ENCODE data around the gene CAMTA1.

CAMTA1 gene

GRCh38 chr1:7535934-7536878, 751.0 kb downstream of the CAMTA1 start:
- no peak for TF ChIP-seq CTCF (conservative IDR thresholded peaks at IDR 0.05; ENCODE audit: control insufficient read depth, insufficient read depth, low read depth, low read length)
- H3K4me3 ChIP-seq (ENCODE audit: control insufficient read depth, low read depth, low read length): no peak overlapping the region
- DNase-seq (ENCODE audit: low read depth): no peak

- no peak for TF ChIP-seq CTCF (conservative IDR thresholded peaks at IDR 0.05; ENCODE audit: control insufficient read depth, insufficient read depth, low read depth, low read length)
- H3K4me3 ChIP-seq (ENCODE audit: control insufficient read depth, low read depth, low read length): no peak overlapping the region
- DNase-seq (ENCODE audit: low read depth): no peak
Measured at GRCh38 chr1:7536891-7537591, 751.8 kb downstream of the CAMTA1 start.

- no peak overlapping the region for H3K4me3 ChIP-seq (ENCODE audit: control insufficient read depth, low read depth, low read length)
- DNase-seq (ENCODE audit: low read depth): peak; percentile 80
- no peak for TF ChIP-seq CTCF (conservative IDR thresholded peaks at IDR 0.05; ENCODE audit: control insufficient read depth, insufficient read depth, low read depth, low read length)
Measured at GRCh38 chr1:7538033-7538432, 752.8 kb downstream of the CAMTA1 start.

DNA sequence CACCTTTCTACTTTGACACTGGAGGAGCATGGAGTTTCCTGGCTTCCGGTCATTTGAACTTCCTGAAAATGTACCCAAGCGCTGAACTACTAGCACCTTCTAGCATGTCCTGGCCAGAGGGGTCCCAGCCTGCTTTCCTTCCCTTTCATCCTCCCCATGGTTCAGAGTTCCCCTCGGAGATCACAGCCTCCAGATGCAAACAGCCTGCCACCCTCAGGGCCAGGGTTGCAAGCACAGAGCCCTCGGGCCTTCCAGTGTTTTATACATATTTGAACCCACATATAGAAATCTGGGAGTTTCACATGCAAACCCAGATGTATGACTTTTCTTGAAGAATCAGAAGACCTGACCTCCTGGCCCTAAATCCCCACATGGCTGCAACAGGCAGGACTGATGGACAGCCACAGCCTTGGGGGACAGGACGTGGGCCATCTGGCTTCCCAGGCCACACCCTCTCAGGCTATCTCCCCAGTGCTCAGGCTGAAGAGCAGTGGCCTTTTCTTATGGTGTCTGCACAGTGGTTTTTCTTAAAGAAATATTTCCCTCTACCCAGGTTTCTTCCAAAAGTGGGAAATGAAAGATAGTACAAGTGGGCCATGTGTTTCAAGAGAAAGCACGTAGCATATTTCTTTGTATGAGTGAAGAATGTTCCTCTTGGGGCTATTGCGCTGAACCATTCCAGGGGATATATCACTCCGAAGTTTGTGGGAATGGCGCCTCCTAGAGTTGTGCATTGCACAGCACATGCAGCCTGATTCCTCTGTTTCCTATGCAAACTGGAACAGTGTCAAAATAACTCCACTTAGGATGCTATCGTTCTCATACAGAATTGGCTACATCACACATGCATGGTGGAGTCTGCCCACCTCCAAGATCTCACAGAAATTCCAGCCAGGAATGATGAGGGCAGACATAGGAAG, 753.9 kb downstream of the CAMTA1 start:
- no peak overlapping the region for H3K4me3 ChIP-seq (ENCODE audit: control insufficient read depth, low read depth, low read length)
- no peak for TF ChIP-seq CTCF (conservative IDR thresholded peaks at IDR 0.05; ENCODE audit: control insufficient read depth, insufficient read depth, low read depth, low read length)
- DNase-seq (ENCODE audit: low read depth): no peak

DNA sequence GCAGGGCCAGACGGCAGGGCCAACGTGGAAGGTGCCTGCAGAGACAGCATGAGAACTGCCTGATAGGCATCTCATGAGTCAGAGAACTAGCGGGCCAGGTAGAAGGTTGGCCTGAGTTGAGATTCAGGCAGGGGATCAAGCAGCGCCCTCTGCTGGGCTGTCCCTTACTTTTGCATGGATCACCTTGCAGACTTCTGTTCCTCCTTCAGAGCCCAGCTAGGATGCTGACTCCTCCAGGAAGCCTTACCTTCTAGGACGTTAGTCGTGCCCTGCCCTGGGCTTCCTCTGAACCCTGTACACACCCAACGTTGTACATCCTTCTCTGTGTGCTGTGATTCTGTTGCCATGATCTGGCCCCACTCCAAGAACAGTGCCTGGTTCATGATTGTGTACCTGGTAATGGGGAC, 754.5 kb downstream of the CAMTA1 start:
- peak; percentile 34 for TF ChIP-seq CTCF (conservative IDR thresholded peaks at IDR 0.05; ENCODE audit: control insufficient read depth, insufficient read depth, low read depth, low read length)
- no peak for DNase-seq (ENCODE audit: low read depth)

GRCh38 chr1:7540816-7541215, 755.6 kb downstream of the CAMTA1 start:
- no peak for TF ChIP-seq CTCF (conservative IDR thresholded peaks at IDR 0.05; ENCODE audit: control insufficient read depth, insufficient read depth, low read depth, low read length)
- H3K4me3 ChIP-seq (ENCODE audit: control insufficient read depth, low read depth, low read length): no peak overlapping the region
- DNase-seq (ENCODE audit: low read depth): no peak

More for the DNA sequence above, 754.5 kb downstream of the CAMTA1 start:
- H3K4me3 ChIP-seq (ENCODE audit: control insufficient read depth, low read depth, low read length): no peak overlapping the region

Data from fibroblast of mammary gland (primary cell).